HL-60 (cell line): ENCODE data around the gene NCR2.

Source experiments
- DNase-seq, 2 experiments: peaks; one replicate each; pipeline ENCODE4 v3.0.0-alpha.2; 2010 to 2020; ENCODE audit warnings: low read depth in 1 of 2, low spot score in 1 of 2
- H3K27ac ChIP-seq: fragments of 250-450 bp; sonication (Bioruptor Pico); replicated peaks from 2 replicates; pipeline ENCODE4 v1.5.1; 2020; ENCODE audit warnings: mild to moderate bottlenecking, moderate library complexity
- H3K27me3 ChIP-seq: fragments of 250-450 bp; sonication (Bioruptor Pico); 2 replicates; pipeline ENCODE4 v1.5.1; 2021; ENCODE audit warnings: mild to moderate bottlenecking, moderate library complexity; ENCODE audit not compliant: insufficient read depth, poor library complexity, severe bottlenecking
- H3K4me3 ChIP-seq: replicated peaks from 2 replicates; pipeline ENCODE4 v1.5.1; 2011; ENCODE audit warnings: mild to moderate bottlenecking, control low read depth, low read length; ENCODE audit not compliant: insufficient read depth
- GABPA ChIP-seq: IDR thresholded peaks from 2 replicates; pipeline ENCODE4 v1.6.1; 2012; ENCODE audit warnings: low read depth
- POLR2AphosphoS5 ChIP-seq: IDR thresholded peaks from 2 replicates; pipeline ENCODE4 v1.6.1; 2012; ENCODE audit warnings: low read depth
- SPI1 ChIP-seq: IDR thresholded peaks from 2 replicates; pipeline ENCODE4 v1.6.1; 2012; ENCODE audit warnings: low read depth, mild to moderate bottlenecking, borderline replicate concordance
- TF ChIP-seq, protein P1 (sequence below): IDR thresholded peaks from one replicate; pipeline ENCODE4 v1.5.1; 2011; ENCODE audit warnings: low read length, control low read depth, inconsistent platforms; ENCODE audit not compliant: insufficient read depth
- TF ChIP-seq, protein P2 (sequence below): IDR thresholded peaks from 2 replicates; pipeline ENCODE4 v1.6.1; 2012; ENCODE audit warnings: low read depth; ENCODE audit not compliant: insufficient replicate concordance

NCR2 gene

DNA sequence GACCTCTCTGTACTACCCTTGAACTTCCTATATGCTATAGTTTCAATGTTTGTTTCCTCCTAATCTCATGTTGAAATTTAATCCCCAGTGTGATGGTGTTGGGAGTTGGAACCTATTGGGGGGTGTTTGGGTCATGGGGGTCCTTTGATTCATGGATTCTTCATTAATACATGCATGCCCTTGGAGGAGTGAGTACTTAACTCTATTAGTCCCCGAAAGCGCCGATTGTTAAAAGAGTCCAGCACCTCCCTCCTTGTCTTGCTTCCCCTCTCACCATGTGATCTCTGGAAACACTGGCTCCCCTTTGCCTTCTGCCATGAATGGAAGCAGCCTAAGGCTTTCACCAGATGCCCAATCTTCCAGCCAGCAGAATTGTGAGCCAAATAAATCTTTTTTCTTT, 31.7 kb downstream of the NCR2 start:
- no peak for DNase-seq
- Histone ChIP-seq H3K27ac (no peak overlapping the region), H3K4me3 (no peak overlapping the region), H3K27me3 (peaks cover 30% of the 10 kb centered on the region)
- TF ChIP-seq GABPA (no peak), SPI1 (no peak), POLR2AphosphoS5 (no peak)
- TF ChIP-seq, protein P1, sequence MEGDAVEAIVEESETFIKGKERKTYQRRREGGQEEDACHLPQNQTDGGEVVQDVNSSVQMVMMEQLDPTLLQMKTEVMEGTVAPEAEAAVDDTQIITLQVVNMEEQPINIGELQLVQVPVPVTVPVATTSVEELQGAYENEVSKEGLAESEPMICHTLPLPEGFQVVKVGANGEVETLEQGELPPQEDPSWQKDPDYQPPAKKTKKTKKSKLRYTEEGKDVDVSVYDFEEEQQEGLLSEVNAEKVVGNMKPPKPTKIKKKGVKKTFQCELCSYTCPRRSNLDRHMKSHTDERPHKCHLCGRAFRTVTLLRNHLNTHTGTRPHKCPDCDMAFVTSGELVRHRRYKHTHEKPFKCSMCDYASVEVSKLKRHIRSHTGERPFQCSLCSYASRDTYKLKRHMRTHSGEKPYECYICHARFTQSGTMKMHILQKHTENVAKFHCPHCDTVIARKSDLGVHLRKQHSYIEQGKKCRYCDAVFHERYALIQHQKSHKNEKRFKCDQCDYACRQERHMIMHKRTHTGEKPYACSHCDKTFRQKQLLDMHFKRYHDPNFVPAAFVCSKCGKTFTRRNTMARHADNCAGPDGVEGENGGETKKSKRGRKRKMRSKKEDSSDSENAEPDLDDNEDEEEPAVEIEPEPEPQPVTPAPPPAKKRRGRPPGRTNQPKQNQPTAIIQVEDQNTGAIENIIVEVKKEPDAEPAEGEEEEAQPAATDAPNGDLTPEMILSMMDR = no peak
- TF ChIP-seq, protein P2, sequence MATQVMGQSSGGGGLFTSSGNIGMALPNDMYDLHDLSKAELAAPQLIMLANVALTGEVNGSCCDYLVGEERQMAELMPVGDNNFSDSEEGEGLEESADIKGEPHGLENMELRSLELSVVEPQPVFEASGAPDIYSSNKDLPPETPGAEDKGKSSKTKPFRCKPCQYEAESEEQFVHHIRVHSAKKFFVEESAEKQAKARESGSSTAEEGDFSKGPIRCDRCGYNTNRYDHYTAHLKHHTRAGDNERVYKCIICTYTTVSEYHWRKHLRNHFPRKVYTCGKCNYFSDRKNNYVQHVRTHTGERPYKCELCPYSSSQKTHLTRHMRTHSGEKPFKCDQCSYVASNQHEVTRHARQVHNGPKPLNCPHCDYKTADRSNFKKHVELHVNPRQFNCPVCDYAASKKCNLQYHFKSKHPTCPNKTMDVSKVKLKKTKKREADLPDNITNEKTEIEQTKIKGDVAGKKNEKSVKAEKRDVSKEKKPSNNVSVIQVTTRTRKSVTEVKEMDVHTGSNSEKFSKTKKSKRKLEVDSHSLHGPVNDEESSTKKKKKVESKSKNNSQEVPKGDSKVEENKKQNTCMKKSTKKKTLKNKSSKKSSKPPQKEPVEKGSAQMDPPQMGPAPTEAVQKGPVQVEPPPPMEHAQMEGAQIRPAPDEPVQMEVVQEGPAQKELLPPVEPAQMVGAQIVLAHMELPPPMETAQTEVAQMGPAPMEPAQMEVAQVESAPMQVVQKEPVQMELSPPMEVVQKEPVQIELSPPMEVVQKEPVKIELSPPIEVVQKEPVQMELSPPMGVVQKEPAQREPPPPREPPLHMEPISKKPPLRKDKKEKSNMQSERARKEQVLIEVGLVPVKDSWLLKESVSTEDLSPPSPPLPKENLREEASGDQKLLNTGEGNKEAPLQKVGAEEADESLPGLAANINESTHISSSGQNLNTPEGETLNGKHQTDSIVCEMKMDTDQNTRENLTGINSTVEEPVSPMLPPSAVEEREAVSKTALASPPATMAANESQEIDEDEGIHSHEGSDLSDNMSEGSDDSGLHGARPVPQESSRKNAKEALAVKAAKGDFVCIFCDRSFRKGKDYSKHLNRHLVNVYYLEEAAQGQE = no peak

DNA sequence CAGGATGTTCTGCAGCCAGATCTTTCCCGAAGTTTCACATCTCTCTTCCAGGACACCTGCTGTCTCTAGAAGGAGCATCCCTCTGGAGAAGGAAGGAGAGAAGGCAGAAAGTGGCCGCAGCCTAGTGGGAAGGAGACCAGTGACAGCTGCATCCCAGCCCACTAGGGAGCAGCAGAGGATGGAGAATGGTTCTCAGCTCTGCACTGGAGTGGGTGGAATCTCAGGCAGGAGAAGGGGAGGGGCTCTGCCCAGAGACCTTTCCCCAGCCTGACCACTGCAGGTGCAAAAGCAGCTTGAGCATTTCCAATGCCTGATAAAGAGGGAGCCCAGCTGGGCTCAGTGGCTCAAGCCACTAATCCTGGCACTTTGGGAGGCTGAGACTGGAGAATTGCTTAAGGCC, 32.3 kb downstream of the NCR2 start:
- peak in 1 of 2 experiments; percentile 39 for DNase-seq

DNA sequence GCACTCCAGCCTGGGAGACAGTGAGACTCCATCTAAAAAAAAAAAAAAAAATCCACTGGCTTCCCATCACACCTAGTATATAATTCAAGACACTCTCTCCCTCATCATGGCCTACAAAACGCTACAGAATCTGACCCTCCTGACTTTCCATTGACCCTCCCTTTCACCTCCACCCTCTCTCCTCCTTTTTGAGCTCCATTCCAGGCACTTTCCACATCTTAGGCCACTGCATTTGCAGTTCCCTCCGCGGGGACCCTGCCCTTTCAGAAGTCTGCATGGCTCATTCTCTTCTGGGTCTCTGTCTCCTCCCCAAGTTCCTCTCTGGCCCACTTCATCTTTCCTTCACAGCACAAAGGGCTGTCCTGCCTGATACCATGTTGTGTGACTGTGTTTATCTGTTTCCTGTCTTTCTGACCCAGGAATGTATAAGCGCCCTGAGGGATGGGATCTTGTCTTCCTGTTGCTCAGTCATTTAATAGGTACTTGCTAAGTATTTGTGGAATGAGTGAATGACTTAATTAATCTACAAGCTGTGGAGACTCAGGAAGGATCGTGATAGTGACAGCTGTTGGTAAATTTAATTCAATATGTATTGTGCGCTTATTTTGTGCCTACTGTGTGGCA, 35.2 kb downstream of the NCR2 start:
- no peak for TF ChIP-seq GABPA
- TF ChIP-seq POLR2AphosphoS5 = no peak
- TF ChIP-seq, protein P2 = no peak
- TF ChIP-seq, protein P1 = no peak
- TF ChIP-seq SPI1 = no peak
- peaks cover 59% of the 10 kb centered on the region for H3K27me3 ChIP-seq
- no peak overlapping the region for H3K27ac ChIP-seq
- DNase-seq = no peak
- no peak overlapping the region for H3K4me3 ChIP-seq

More for the DNA sequence above, 32.3 kb downstream of the NCR2 start:
- H3K27me3 ChIP-seq = peaks cover 37% of the 10 kb centered on the region
- no peak for TF ChIP-seq GABPA
- TF ChIP-seq, protein P2 = no peak
- TF ChIP-seq SPI1 = no peak
- TF ChIP-seq, protein P1 = peak; percentile 46
- no peak overlapping the region for H3K27ac ChIP-seq
- no peak overlapping the region for H3K4me3 ChIP-seq
